Measurements from ENCODE around the gene TNFSF11.

- TF ChIP-seq CTCF (IDR thresholded peaks at IDR 0.05) (no peak), POLR2A (IDR thresholded peaks at IDR 0.05) (no peak)
Measured at GRCh38 chr13:42644841-42645240, 70.9 kb downstream of the TNFSF11 start.
